Gastrocnemius medialis (tissue), 4 donors: Measurements from ENCODE around the gene PLXNA2.

Experiments used
- POLR2A ChIP-seq, 2 donors: fragments of 450-650 bp; IDR thresholded peaks; one replicate each; pipeline ENCODE4 v1.6.1; 2017; ENCODE audit warnings: antibody characterized with exemption in 2 of 2, mild to moderate bottlenecking in 2 of 2, moderate library complexity in 2 of 2
- TF ChIP-seq, protein P1 (sequence below), 5 experiments: fragments of 450-650 bp in 3 of 5; fragments of 200-600 bp in 2 of 5; sonication (generic) in 2 of 5; IDR thresholded peaks in 4 of 5; conservative IDR thresholded peaks in 1 of 5; 1 replicate in 4 of 5; 2 replicates in 1 of 5; pipeline ENCODE4 v1.5.1; 2016 to 2019; ENCODE audit warnings: antibody characterized with exemption in 5 of 5, mild to moderate bottlenecking in 3 of 5, moderate library complexity in 3 of 5

DNA sequence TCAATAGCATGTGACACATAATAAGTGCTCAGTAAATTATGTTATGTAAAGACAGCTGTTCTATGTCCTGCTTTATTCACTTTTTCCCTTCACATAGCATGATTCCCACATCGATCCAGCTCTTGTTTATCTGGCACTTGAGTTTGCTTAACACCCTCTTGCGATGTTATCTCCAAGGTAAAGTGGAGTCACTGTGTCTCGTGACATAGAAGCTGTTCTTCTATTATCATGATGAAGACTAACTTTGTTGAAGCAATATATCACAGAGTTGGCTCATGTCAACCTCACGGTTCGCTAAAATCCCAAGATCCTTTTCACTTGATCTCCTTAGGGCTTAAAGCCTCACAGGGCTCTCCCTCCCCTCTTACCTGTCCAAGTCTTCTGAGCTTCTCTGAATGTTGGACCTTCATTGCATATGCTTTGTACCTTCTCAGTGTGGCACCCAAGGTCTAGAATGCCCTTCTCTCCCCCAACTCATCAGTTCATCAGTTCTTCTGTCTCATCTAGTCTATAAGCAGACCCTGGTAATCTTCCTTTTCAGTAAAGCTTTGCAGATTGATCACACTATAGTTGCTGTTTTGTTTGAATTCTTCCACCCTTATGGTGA lies 38.0 kb downstream of the PLXNA2 start:
- TF ChIP-seq, protein P1, sequence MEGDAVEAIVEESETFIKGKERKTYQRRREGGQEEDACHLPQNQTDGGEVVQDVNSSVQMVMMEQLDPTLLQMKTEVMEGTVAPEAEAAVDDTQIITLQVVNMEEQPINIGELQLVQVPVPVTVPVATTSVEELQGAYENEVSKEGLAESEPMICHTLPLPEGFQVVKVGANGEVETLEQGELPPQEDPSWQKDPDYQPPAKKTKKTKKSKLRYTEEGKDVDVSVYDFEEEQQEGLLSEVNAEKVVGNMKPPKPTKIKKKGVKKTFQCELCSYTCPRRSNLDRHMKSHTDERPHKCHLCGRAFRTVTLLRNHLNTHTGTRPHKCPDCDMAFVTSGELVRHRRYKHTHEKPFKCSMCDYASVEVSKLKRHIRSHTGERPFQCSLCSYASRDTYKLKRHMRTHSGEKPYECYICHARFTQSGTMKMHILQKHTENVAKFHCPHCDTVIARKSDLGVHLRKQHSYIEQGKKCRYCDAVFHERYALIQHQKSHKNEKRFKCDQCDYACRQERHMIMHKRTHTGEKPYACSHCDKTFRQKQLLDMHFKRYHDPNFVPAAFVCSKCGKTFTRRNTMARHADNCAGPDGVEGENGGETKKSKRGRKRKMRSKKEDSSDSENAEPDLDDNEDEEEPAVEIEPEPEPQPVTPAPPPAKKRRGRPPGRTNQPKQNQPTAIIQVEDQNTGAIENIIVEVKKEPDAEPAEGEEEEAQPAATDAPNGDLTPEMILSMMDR (IDR thresholded peaks at IDR 0.05 in 4 of 5, conservative IDR thresholded peaks at IDR 0.05 in 1 of 5) = no peak
- no peak for TF ChIP-seq POLR2A (IDR thresholded peaks at IDR 0.05)
